Stimulated activated CD4-positive, alpha-beta T cell treated with anti-CD3 and anti-CD28 coated beads, TNF-alpha, amount 100 ng/mL, for 1 hour (primary cell): ENCODE results near the gene IGSF21.
"Not testable (repeated sequence)": the region's sequence is repeated elsewhere in the genome, so short reads cannot be mapped to it uniquely, and the experiment has no call there.

Experiments used
- DNase-seq, 3 donors: peaks; one replicate each; pipeline ENCODE4 v3.0.0-alpha.2; 2020; ENCODE audit warnings: low read depth in 3 of 3, low spot score in 1 of 3

Gene IGSF21

DNA sequence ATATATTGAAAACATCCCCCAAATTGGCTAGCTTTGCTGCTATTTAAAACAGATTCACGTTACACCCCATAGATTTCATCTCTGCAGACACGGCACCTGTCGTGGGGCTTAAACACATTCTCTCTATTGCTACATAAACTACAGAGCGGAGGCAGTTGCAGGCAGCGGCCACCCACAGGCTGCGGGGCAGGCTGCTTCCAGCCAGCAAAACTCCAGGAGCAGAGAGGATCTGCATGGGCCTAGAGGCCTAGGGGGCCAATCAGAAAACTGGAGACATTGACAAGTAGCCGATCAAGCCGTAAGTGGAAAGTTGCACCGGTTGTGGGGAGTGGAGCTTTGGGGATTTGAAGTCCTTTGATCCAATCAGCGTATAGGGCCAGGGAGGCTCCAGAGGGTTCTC lies 244.1 kb downstream of the IGSF21 start:
- DNase-seq = no peak

DNA sequence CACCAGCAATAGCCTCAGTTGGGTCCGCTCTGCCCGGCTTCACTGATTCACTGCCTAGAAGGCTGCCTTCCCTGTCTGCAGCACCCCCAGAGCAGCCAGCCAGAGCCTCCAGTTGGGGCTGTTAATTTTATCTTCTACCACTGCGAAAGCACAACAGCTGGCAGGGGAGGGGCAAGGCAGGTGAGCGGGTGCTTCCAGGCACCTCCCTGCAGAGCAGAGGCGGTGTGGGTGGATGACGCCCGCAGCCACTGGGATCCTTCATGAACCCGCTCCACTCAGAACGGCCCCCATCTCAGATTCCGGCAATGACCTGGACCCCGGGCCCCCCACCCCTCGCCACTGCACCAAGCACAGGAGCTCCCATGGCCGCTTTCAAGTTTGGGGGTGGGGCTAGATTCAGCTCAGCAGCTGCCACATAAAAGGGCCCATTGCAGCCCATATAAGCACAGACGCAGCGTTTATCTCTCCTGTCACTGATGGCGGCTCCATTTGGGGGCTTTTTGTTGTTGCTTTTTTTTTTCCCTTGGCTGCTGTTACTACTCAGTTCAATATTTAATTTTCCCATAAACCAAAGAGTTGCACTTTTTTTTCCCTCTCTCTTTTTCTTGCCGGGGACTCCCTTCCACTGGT lies 245.2 kb downstream of the IGSF21 start:
- no peak for DNase-seq

DNA sequence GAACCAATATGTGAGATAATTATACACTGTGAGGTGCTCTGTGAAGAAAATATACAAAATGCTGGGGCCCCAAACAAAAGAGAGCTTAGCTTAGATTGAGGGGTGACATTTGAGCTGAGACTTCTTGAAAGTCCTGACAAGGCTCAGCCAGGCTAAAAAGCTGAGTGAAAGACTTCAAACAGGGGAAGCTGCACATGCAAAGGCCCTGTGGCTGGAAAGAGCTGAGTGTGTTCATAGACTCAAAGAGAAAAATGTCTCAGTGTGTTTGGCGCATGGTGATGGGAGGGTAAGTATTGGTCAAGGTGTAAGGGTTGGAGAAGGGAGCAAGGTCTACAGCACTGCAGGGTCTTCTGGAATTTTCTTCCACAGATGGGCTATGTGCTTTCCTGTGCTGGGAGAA lies 245.9 kb downstream of the IGSF21 start:
- DNase-seq = no peak

DNA sequence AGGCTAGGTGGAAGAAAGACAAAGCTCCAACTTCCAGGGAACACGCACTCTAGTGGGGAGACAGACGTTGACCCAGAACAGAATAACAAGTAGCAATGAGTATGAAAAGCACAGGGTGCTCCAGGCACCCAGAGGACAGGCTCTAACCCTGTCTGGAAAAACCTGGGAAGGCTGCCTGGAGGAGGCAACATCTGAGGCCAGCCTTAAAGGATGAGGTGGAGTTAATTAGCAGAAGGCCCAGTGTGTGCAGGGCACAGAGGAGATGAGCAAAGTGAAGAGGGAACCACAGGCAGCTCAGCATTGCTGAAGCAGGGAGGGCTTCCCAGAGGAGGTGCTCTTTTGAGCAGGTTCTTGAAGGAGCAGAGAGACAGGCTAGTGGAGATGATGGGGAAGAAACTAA lies 246.4 kb downstream of the IGSF21 start:
- no peak for DNase-seq

DNA sequence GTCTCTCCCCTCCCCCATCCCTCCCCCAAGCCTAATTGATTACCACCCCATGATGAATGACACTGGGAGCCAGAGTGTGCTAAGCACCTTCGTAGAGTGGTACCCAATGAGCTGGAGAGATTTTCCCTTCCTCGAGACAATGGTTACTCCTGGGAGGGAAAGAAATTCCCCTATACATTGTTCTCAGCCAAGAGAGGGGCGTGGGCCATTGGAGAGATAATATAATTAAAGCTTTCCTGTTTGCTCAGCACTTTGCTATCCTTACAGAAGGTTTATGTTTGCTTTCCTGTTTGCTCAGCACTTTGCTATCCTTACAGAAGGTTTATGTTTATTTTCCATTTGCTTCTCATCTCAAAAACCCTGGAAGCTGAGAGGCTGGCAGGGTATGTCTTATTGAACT lies 247.0 kb downstream of the IGSF21 start:
- no peak for DNase-seq

DNA sequence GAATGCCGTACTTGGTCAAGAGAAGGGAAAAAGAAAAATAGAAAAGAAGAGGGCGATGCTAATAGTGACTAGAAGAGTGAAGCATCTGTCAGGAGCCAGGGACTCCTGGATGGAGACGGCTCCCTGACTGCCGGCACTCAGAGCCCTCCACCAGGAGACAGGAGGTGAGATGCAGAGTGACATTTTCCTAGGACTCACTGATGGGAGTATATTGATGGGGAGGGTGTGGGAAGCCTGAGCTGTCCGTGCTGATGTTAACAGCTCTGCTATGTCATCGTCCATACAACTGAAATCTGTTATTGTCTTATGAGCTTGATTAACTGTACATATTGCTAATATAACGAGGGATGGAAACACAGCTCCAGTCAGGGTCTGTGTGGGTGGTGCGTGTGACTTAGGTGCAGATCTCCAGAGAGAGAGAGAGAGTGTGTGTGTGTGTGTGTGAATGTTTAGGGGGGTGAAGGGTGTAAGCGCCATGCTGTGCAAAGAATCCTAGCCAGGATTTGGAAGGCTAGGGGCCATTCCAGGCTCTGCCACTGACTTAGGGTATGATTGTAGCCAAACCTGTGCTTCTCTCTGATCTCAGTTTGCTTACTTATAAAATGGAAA lies 250.1 kb downstream of the IGSF21 start:
- DNase-seq = no peak

DNA sequence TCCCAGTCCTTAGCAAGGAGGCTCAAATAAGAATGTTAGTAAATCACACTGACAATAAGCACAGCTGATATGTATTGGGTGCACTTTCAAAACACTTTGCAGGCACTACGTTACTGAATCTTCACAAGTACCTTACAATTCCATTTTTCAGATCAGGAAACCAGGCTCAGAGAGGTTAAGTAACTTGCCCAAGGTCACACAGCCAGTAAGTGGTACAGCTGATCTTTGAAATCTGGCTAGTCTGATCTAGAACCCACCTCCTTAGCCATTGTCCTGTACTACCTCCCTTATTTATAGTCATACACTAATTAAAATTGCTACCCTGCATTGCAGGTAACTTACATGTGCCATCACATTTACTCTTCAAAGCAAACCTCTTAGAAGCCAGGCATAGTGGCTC lies 251.0 kb downstream of the IGSF21 start:
- DNase-seq = no peak

DNA sequence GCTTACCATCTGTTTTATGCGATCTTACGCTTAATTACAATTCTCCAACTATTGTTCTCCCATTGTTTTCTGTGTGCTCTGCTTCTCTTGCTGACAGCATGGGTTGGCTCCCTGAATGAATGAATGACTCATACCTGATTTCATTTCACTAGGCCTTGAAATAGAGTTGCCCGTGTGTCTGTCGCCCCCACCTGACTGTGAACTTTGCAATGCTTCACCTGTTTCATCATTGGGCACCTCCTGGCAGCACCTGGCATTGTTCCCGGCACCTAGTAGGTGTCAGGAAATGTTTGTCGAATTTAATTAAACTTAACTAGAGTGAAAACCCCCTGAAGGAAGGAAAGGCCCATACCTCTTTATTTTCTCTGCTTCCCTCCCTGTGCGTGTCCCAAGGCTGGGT lies 252.7 kb downstream of the IGSF21 start:
- DNase-seq = no peak

DNA sequence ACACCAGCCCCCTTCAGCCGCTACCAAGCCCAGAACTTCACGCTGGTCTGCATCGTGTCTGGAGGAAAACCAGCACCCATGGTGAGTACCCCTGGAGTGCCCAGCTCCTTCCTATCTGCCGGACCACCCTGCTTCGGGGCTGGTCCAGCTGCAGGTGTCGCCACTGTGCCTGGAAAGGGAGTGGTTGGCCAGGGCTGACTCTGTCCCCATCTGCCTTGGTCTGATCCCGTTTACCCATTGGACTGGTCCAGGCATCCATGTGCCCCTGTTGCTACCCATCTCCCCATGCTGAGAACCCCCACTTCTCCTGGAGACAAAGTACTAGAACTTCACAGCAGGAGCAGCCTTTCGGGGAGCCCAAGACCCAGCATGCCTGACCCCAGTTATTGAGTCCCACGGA lies 254.6 kb downstream of the IGSF21 start:
- DNase-seq = no peak

DNA sequence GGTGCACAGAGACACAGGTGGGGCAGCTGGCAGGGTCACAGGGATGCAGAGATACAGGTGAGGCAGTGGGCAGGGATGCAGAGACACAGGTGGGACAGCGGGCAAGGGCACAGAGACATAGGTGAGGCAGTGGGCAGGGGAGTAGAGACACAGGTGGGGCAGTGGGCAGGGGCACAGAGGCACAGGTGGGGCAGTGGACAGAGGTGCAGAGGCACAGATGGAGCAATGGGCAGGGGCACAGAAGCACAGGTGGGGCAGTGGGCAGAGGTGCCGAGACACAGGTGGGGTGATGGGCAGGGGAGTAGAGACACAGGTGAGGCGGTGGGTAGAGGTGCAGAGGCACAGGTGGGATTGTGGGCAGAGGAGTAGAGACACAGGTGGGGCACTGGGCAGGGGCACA lies 255.8 kb downstream of the IGSF21 start:
- no peak for DNase-seq

DNA sequence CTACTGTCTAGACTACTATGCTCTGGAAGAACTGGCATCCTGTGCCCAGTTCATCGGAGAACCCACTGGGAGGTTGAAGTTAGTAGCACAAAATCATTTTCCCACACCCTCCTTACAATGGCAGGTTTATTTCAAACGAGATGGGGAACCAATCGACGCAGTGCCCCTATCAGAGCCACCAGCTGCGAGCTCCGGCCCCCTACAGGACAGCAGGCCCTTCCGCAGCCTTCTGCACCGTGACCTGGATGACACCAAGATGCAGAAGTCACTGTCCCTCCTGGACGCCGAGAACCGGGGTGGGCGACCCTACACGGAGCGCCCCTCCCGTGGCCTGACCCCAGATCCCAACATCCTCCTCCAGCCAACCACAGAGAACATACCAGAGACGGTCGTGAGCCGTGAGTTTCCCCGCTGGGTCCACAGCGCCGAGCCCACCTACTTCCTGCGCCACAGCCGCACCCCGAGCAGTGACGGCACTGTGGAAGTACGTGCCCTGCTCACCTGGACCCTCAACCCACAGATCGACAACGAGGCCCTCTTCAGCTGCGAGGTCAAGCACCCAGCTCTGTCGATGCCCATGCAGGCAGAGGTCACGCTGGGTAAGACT lies 257.6 kb downstream of the IGSF21 start:
- no peak for DNase-seq

DNA sequence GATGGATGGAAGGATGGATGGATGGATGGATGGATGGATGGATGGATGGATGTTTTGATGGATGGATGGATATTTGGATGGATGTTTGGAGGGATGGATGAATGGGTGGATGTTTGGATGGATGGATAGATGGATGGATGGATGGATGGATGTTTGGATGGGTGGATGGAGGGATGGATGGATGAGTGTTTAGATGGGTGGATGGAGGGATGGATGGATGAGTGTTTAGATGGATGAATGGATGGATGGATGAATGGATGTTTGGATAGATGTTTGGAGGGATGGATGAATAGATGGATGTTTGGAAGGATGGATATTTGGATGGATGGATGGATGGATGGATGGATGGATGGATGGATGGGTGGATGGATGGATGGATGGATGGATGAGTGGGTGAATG lies 264.9 kb downstream of the IGSF21 start:
- not testable (repeated sequence) for DNase-seq

DNA sequence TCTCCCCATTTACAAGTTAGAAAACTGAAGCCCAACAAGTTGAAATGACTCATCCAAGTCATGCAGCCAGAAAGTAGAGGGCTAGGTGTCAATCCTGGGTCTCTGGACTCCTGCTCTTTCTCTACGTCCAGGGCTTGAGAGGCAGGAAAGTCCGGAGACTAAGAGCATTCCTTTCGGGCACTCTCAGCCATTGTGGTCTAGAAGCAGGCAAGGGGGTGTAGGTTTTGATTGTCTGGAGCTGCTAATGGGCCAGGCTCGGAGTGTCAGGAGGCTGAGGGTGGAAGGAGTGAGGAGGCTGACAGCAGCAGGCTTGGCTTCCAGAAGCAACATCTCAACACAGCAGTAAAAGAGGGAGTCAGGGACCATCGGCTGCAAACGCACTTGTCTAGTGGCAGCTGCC lies 265.6 kb downstream of the IGSF21 start:
- DNase-seq = no peak

DNA sequence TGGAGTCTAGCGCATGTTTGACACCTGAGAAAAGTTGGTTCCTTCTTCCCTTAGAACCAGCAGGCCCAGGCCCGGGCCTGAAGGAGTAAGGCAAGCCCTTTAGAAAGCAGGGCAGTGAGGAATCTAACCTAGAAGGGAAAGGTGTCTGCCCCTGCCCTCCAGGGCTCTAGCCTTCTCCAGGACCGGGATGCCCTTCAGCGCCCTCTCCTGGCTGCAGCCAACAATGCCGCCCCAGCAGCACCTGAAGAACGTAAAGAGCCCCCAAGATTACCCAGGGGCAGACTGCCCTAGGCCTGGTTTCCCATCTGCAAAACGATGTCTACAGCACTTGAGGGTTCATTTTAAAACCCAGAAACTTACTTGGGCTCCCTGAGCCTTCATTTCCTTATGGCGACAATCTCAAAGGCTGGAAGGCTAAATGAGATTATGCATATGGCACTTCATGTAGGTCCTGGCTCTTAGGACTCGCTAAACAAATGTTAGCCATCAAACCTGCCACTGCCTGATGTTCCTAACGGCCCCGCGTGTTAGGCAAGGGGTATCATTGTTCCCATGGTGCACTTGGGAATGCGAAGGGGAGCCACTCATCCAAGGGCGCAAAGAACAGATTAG lies 266.4 kb downstream of the IGSF21 start:
- DNase-seq = no peak

DNA sequence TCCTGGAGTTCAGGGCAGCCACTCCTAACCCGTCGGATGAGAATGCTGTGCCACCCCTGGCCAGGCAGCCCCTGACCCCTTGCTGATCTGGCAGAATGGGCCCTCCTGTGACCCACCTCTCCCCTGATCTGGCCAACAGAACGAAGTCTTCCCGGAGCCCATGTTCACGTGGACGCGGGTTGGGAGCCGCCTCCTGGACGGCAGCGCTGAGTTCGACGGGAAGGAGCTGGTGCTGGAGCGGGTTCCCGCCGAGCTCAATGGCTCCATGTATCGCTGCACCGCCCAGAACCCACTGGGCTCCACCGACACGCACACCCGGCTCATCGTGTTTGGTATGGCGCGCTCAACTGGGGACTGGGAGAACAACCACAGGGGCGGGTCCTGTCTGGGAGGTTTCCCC lies 269.1 kb downstream of the IGSF21 start:
- no peak for DNase-seq

DNA sequence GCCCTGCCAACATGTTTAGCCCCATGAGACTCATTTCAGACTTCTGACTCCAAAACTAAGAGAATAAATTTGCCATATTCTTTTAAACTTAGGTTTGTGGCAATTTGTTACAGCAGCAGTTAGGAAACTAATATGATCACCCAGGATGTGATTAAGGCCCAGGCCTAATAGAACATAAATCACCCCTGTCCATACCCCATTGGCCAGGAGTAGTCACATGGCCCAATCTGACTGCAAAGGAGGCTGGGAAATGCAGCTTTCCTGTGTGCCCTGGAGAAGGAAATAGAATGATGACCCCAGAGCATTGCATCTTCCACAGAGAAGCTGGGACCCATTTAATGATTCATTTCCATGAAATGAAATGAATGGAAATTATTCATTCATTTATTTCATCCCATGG lies 272.7 kb downstream of the IGSF21 start:
- DNase-seq = no peak

DNA sequence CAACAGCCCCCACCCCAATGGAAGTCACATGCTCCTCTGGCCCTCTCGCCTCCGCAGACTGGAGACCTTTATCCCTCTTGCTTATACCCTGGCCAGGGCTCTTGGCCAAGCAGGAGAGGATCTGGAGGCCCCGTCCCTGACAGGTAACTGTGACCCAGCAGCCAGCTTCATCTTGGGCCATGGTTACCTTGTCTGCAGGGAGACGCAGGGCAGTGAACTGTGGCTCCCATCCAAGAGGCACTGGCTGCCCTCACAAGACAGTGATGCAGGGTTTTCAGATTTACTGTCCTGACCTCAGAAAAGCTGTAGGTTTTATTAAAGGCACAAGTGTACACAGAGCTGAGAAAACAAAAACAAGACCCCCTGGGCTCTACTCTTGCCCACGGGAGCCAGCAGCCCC lies 276.5 kb downstream of the IGSF21 start:
- no peak for DNase-seq

DNA sequence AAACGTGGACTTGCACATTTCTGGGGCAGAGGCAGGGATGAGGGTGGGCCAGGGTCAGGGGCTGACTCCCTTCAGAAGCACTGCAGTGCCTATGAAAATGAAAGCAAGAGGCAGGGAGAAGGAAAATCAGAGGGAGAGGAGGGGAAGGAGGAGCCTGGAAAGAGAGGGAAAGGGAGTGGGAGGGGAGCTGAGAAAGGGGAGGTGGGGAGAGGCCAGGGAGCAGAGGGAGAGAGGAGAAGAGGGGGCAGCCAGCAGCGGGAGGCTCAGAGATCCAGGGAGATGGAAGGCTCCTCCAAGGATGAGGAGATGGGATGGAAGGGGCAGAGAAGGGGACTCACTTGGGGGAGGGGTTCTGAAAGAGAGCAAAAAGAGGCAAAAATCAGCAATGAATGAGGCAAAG lies 276.9 kb downstream of the IGSF21 start:
- no peak for DNase-seq

DNA sequence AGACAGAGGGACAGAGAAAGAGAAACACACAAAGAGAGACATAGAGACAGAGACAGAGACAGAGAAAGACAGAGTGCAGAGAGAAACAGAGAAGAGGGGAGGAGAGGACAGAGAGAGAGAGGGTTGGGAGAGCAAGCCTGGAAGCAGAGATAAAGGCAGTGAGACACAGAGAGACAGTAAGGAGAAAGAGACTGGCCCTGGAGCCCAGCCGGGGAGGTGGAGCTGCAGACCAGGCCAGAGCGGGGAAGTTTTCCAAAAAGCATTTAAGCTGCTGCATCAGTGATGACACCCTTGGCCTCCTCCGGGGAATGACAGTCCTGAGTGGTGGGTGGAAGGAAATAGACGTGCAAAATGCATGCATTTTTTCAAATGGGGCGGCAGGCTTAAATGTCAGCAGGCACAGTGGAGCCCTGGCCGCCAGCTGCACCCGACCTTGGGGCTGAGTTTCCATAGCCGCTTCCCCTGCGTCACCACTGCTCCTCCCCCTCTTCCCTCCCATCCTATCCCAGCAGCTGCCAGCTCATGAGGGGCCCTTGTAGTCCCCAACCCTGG lies 277.7 kb downstream of the IGSF21 start:
- no peak for DNase-seq

DNA sequence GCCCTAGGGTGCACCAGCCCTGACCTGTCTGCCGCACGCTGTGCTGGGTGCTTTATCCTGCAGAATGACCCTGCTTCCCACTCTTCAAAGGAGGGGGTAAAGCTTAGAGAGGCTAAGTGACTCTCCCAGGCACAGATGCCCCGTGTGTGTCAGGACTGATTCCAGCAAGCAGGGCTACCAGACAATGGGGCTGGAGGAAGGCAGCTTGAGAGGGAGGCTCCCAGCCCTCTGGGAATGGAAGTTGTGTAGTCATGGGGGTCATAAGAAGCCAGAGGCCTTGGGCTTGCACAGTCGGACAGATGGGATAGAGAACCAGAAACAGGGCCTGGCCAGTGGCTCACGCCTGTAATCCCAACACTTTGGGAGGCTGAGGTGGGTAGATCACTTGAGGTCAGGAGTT lies 279.0 kb downstream of the IGSF21 start:
- DNase-seq = no peak

DNA sequence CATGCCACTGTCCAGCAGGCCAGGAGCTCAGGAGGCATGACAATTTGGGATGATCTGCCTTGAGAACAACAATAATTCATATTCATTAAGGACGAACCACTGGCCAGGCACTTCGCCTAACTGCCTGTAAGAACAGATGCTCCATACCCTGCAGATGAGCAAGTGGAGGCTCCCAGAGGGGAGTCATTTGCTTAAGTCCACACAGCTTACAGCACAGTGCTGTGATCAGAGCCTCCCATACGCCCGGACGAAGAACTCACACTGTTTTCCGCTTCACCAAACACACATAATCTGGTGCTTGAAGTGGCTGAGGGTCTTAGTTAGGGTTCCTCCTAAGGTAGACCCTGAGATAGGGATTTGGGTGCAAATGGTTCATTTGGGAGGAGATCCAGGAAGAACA lies 279.7 kb downstream of the IGSF21 start:
- no peak for DNase-seq

DNA sequence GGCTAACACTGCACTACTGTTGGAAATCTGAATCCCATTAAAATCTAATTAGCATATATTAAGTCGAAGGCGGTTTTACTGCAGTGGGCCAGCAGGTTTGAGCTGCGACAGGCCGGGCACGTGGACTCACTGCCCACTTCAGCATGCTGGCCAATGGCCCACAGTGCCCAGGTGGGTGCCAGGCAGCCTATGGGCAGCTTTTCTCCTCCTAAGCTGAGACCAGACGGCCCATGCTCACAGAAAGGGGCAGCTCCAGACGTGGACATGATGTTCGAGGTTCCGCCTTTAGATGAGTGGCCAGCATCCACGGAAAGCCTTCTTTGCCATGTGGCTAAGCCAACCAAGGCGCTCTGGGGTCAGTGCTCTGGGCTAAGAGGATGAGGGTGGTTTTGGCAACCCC lies 283.4 kb downstream of the IGSF21 start:
- no peak for DNase-seq
